Smooth muscle cell (in vitro differentiated cells): ENCODE data around the gene USP34. TPM values are rescaled to one million over a fixed set of nuclear protein-coding genes. Genes with fewer than 3 reads are reported as not detected.

Experiments used
- DNase-seq: peaks from one replicate; lab custom pipeline; 2025; ENCODE audit not compliant: unreplicated experiment; lab: John Stamatoyannopoulos, UW
- H2AFZ ChIP-seq: fragments of 200-600 bp; sonication (generic); 2 replicates; pipeline ENCODE4 v1.6.0; 2016; ENCODE audit warnings: antibody characterized with exemption, low read depth, mild to moderate bottlenecking
- H3F3A ChIP-seq: fragments of 200-600 bp; sonication (generic); 2 replicates; pipeline ENCODE4 v1.6.0; 2017; ENCODE audit warnings: antibody characterized with exemption, low read depth
- H3K27ac ChIP-seq: fragments of 200-600 bp; sonication (generic); 2 replicates; pipeline ENCODE4 v1.5.1; 2016; ENCODE audit warnings: low read depth, mild to moderate bottlenecking
- H3K27me3 ChIP-seq: fragments of 200-600 bp; sonication (generic); 2 replicates; pipeline ENCODE4 v1.6.1; 2016; ENCODE audit warnings: low read depth, mild to moderate bottlenecking
- H3K36me3 ChIP-seq: fragments of 200-600 bp; sonication (generic); 2 replicates; pipeline ENCODE4 v1.5.1; 2016; ENCODE audit warnings: low read depth
- H3K4me1 ChIP-seq: fragments of 200-600 bp; sonication (generic); 2 replicates; pipeline ENCODE4 v1.5.1; 2016; ENCODE audit warnings: low read depth
- H3K4me2 ChIP-seq: fragments of 200-600 bp; sonication (generic); 2 replicates; pipeline ENCODE4 v1.6.0; 2016; ENCODE audit warnings: mild to moderate bottlenecking
- H3K4me3 ChIP-seq: fragments of 200-600 bp; sonication (generic); 2 replicates; pipeline ENCODE4 v1.5.1; 2016; ENCODE audit warnings: mild to moderate bottlenecking
- H3K79me2 ChIP-seq: fragments of 200-600 bp; sonication (generic); 2 replicates; pipeline ENCODE4 v1.6.0; 2016; ENCODE audit warnings: low read depth, mild to moderate bottlenecking
- H3K9ac ChIP-seq: fragments of 200-600 bp; sonication (generic); 2 replicates; pipeline ENCODE4 v1.6.0; 2016; ENCODE audit warnings: low read depth
- H3K9me3 ChIP-seq: fragments of 200-600 bp; sonication (generic); replicated peaks from 2 replicates; pipeline ENCODE4 v1.5.1; 2016; ENCODE audit warnings: low read depth
- H4K20me1 ChIP-seq: fragments of 200-600 bp; sonication (generic); 2 replicates; pipeline ENCODE4 v1.6.0; 2016; ENCODE audit warnings: low read depth
- CTCF ChIP-seq: fragments of 200-600 bp; sonication (generic); IDR thresholded peaks from 2 replicates; pipeline ENCODE4 v1.5.1; 2017; ENCODE audit warnings: borderline replicate concordance, mild to moderate bottlenecking, antibody characterized with exemption; ENCODE audit not compliant: insufficient read depth, poor library complexity, severe bottlenecking
- WGBS: methylation state at CpG from one replicate; pipeline ENCODE4 v1.1.7; 2016; ENCODE audit warnings: low lambda C conversion rate; 5-methylcytosine and 5-hydroxymethylcytosine counted together
- polyA plus RNA-seq: library from polyadenylated mRNA; unstranded; fragments of >200 nt; fragmentation: Nextera tagmentation; extraction: Ambion mirVana; gene quantifications from 2 replicates; pipeline ENCODE4 v1.2.1, GENCODE V29; 2016
- total RNA-seq: library from RNA; depleted of rRNA; stranded (reverse); fragments of >200 nt; gene quantifications from 2 replicates; pipeline ENCODE4 v1.2.3, GENCODE V29; 2014

Gene USP34
- total and polyA plus RNA-seq, 2 experiments from 2014 or later: 26.4 to 152 TPM

DNA sequence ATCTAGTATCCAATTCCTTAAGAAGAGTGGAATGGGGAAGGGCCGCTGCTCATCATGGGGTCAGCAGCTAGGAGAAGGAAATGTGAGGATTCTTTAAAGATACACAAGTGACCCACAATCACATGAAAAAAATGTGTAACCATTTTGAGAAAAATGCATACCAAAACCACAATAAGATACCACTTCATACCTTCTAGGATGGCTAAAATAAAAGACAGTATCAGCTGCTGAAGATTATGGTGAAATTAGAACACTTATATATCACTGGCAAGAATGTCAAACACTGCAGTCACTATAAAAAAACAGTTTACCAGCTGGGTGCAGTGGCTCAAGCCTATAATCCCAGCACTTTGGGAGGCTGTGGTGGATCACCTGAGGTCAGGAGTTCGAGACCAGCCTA is 241.0 kb downstream of the USP34 start:
- H3F3A ChIP-seq: no peaks in the 10 kb centered on the region
- H3K4me2 ChIP-seq: no peak overlapping the region
- no peak for DNase-seq
- no peak overlapping the region for H3K4me3 ChIP-seq
- no peak overlapping the region for H3K9ac ChIP-seq
- H3K79me2 ChIP-seq: no peaks in the 10 kb centered on the region
- H3K27ac ChIP-seq: no peak overlapping the region
- no peaks in the 10 kb centered on the region for H4K20me1 ChIP-seq
- no peaks in the 10 kb centered on the region for H3K4me1 ChIP-seq
- H2AFZ ChIP-seq: no peak overlapping the region
- TF ChIP-seq CTCF: no peak
- 94% methylated on average over 2 of the region's 2 CpGs for WGBS
- H3K27me3 ChIP-seq: no peaks in the 10 kb centered on the region
- peaks cover 26% of the 10 kb centered on the region for H3K36me3 ChIP-seq
- H3K9me3 ChIP-seq: no peaks in the 10 kb centered on the region

DNA sequence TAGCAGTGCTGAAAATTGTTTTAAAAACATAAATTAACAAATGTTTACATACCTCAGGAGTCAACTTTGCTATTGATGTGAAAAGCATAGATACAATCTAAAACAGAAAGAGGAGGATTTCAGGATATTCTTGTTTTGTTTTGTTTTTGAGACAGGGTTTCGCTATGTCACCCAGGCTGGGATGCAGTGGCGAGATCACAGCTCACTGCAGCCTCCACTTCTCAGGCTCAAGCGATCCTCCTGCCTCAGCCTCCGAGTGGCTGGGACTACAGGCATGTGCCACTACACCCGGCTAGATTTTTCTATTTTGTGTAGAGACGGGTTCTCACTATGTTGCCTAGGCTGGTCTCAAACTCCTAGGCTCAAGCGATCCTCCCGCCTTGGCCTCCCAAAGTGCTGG is 248.3 kb downstream of the USP34 start:
- no peak for TF ChIP-seq CTCF
- H3K4me1 ChIP-seq: no peaks in the 10 kb centered on the region
- 98% methylated on average over 8 of the region's 8 CpGs for WGBS
- H3K9me3 ChIP-seq: no peaks in the 10 kb centered on the region
- H3F3A ChIP-seq: no peaks in the 10 kb centered on the region
- DNase-seq: no peak
- H3K27me3 ChIP-seq: no peaks in the 10 kb centered on the region
- H4K20me1 ChIP-seq: no peaks in the 10 kb centered on the region
- H3K27ac ChIP-seq: no peak overlapping the region
- H3K36me3 ChIP-seq: peaks cover 39% of the 10 kb centered on the region
- no peak overlapping the region for H3K9ac ChIP-seq
- no peak overlapping the region for H2AFZ ChIP-seq
- no peaks in the 10 kb centered on the region for H3K79me2 ChIP-seq
- no peak overlapping the region for H3K4me3 ChIP-seq
- no peak overlapping the region for H3K4me2 ChIP-seq

- Histone ChIP-seq H3K36me3 (peaks cover 39% of the 10 kb centered on the region), H3F3A (no peaks in the 10 kb centered on the region), H3K79me2 (no peaks in the 10 kb centered on the region), H3K27me3 (no peaks in the 10 kb centered on the region), H3K9ac (no peak overlapping the region), H4K20me1 (no peaks in the 10 kb centered on the region), H2AFZ (no peak overlapping the region), H3K9me3 (no peaks in the 10 kb centered on the region), H3K4me2 (no peak overlapping the region), H3K4me3 (no peak overlapping the region), H3K27ac (no peak overlapping the region), H3K4me1 (no peaks in the 10 kb centered on the region)
- 96% methylated on average over 5 of the region's 5 CpGs for WGBS
- no peak for TF ChIP-seq CTCF
- no peak for DNase-seq
Observed at GRCh38 chr2:61221819-61222218, 249.1 kb downstream of the USP34 start.

DNA sequence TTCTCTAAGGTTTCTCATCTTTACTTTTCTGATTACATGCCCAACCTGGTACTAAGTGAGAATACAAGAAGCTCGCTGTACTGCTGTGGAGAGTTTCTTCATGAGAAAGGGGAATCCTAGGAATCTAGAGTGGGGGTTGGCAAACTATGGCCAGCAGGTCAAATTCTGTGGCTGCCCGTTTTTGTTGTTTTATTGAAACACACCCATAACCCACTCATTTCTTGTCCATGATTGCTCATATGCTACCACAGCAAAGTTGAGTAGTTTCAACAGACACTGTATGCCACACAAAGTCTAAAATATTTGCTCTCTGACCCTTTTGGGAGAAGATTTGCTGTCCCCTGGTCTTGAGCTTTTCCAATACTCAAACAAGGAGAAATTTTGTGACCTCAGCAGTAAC is 250.1 kb downstream of the USP34 start:
- H3K79me2 ChIP-seq: no peaks in the 10 kb centered on the region
- H3K4me3 ChIP-seq: no peak overlapping the region
- no peak overlapping the region for H2AFZ ChIP-seq
- H3K9ac ChIP-seq: no peak overlapping the region
- WGBS: 97% methylated on average over 2 of the region's 2 CpGs
- H3K4me1 ChIP-seq: no peaks in the 10 kb centered on the region
- H3K27ac ChIP-seq: no peak overlapping the region
- no peak overlapping the region for H3K4me2 ChIP-seq
- peaks cover 39% of the 10 kb centered on the region for H3K36me3 ChIP-seq
- no peak for DNase-seq
- no peaks in the 10 kb centered on the region for H3F3A ChIP-seq
- no peaks in the 10 kb centered on the region for H3K9me3 ChIP-seq
- no peaks in the 10 kb centered on the region for H4K20me1 ChIP-seq
- no peak for TF ChIP-seq CTCF
- no peaks in the 10 kb centered on the region for H3K27me3 ChIP-seq
